Measurements from ENCODE around the gene SPTB. TPM values are rescaled to one million over a fixed set of nuclear protein-coding genes. Genes with fewer than 3 reads are reported as not detected.

The SPTB gene
- total RNA-seq, 8 experiments from 2014 or later, result 0.25 to 9.4 (median 0.84) TPM

DNA sequence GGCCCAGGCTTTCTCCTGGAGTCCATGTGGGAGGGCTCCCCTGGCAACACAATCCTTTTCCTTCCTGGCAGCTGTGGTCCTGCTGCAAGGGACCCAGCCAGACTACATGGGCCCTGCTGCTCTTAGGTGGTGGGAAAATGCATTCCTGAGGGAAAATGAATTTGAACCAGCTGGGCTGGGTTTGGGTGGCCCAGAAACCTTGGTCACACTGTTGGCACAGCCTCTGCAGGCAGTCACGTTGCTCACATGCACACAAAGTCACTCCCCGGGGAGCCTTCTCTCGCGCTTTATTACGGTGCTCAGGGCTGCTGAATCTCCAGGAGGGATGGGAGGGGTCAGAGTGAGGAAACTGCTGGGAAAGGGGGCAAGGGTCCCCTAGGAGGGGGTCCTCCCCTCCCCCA is 158.3 kb downstream of the SPTB start:
- peak in 7 of 8 experiments; percentile 15 to 74 (median 40) for ATAC-seq (replicated peaks in 6 of 8)
- in situ Hi-C loops (cut with MboI; ENCODE audit: low pct_unique_long_range_greater_than_20kb in 2 of 9, low sequenced_read_pairs in 9 of 9, unreplicated experiment in 9 of 9), result no loop called here
- H3K27ac ChIP-seq, result no peak overlapping the region

DNA sequence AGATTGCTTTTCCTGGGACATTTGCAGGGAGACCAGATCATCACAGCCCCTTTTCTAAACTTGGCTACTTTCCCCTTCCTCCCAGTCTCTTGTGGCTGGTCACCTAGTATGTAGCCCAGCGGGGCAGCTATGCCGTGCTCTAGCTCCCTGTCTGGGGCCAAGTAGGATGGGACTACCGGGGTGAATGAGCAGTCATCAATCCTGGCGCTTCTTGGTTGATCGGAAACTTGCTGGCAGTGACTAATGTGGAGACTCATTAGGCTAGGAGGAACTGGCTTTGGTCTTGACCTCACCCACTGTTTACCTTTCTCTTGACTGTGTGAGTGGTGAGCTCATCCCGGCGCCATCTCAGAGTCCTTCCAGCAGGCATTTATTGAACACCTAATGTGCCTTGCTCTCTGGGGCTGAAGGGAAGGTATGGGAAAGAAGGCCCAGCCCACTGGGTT is 159.6 kb downstream of the SPTB start:
- in situ Hi-C loops (cut with MboI; ENCODE audit: low pct_unique_long_range_greater_than_20kb in 2 of 9, low sequenced_read_pairs in 9 of 9, unreplicated experiment in 9 of 9), result no loop called here
- WGBS, 10 experiments, result 51 to 100% (median 83%) methylated on average over 1 to 6 of the region's 7 CpGs; no CpG with 5 or more reads in 4 of the 10 experiments
- Histone ChIP-seq H3K4me3 (no peak overlapping the region), H3K27ac (no peak overlapping the region), H3K4me1 (replicated peaks in 1 of 2) (peaks cover 40 to 60% of the 10 kb centered on the region in 2 donors)
- ATAC-seq (replicated peaks in 6 of 8), result peak in 2 of 8 experiments; percentile 48 to 62

More for the DNA sequence above, 158.3 kb downstream of the SPTB start:
- Histone ChIP-seq H3K4me3 (no peak overlapping the region), H3K4me1 (replicated peaks in 1 of 2) (peaks cover 42 to 60% of the 10 kb centered on the region in 2 donors)
- WGBS, 10 experiments, result 0 to 43% methylated on average over 1 to 4 of the region's 5 CpGs; no CpG with 5 or more reads in 8 of the 10 experiments

DNA sequence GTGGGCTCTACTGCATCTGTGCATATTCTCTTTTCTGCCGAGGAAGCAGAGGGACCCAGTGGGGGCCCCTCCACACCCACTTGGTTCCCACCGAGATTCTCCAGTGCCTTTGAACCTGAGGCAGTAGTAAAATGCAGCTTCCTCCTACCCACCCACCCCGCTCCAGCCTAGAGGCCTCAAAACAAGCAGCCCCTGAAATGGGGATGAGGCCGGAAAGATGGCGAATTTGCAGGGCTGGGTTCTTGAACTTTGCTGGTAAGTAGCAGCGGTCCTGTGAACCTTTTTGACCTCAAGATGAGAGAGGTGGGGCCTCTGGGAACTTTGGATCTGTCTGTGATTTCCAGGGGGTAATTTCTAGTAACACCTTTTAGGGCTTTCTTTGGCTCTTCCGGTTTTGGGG is 160.1 kb downstream of the SPTB start:
- 40 to 100% (median 86%) methylated on average over 1 to 6 of the region's 7 CpGs; no CpG with 5 or more reads in 4 of the 10 experiments for WGBS, 10 experiments
- in situ Hi-C loops (cut with MboI; ENCODE audit: low pct_unique_long_range_greater_than_20kb in 2 of 9, low sequenced_read_pairs in 9 of 9, unreplicated experiment in 9 of 9), result no loop called here
- Histone ChIP-seq H3K4me1 (replicated peaks in 1 of 2) (peaks cover 35 to 55% of the 10 kb centered on the region in 2 donors), H3K4me3 (no peak overlapping the region), H3K27ac (no peak overlapping the region)
- no peak for ATAC-seq (replicated peaks in 6 of 8)

DNA sequence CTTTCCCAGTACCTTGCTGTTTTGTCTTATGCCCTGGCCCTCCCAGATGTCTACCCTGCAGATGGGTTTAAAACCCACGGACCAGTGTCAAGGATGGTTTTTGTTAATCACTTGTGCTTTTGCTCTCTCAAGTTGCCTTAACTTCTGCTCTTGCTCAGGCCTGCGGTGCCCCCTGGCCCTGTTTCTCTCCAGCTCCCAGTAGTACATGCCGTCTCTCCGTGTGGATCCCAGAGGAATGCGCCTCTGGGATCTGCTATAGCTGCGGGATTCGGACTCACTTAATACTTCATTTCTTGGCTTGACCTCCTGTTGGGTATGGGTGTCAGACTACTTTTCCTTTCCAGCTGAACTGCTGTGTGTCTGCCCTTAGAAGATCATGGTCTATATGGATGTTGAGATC is 160.9 kb downstream of the SPTB start:
- Histone ChIP-seq H3K4me1 (replicated peaks in 1 of 2) (peaks cover 27 to 46% of the 10 kb centered on the region in 2 donors), H3K27ac (no peak overlapping the region), H3K4me3 (no peak overlapping the region)
- no peak for ATAC-seq (replicated peaks in 6 of 8)
- 67 to 100% (median 83%) methylated on average over 1 to 7 of the region's 7 CpGs; no CpG with 5 or more reads in 4 of the 10 experiments for WGBS, 10 experiments
- in situ Hi-C loops (cut with MboI; ENCODE audit: low pct_unique_long_range_greater_than_20kb in 2 of 9, low sequenced_read_pairs in 9 of 9, unreplicated experiment in 9 of 9), result no loop called here

DNA sequence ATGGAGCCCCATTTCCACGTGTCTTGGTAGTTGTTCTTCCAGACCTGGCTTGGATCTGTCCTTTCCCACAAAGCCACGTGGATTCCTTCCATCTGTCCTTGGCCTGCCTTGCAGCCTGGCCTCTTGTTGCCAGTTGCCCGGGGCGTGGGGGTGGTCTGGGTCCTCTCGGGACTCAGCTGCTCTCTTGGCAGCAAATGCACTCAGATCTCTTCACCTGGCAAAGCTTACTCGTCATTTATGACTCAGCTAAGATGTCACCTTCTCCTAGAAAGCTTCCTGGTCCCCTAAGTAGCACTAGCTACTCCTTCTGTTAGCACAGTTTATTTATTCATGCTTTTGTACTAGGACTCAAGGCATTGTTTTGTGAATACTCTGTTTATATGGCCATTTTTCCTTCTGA is 161.8 kb downstream of the SPTB start:
- ATAC-seq (replicated peaks in 6 of 8), result no peak
- H3K4me1 ChIP-seq (replicated peaks in 1 of 2), result peaks cover 23 to 40% of the 10 kb centered on the region in 2 donors
- 29 to 93% (median 88%) methylated on average over 2 to 5 of the region's 6 CpGs; no CpG with 5 or more reads in 5 of the 10 experiments for WGBS, 10 experiments
- no peak overlapping the region for H3K27ac ChIP-seq
- H3K4me3 ChIP-seq, result no peak overlapping the region
- in situ Hi-C loops (cut with MboI; ENCODE audit: low pct_unique_long_range_greater_than_20kb in 2 of 9, low sequenced_read_pairs in 9 of 9, unreplicated experiment in 9 of 9), result no loop called here

DNA sequence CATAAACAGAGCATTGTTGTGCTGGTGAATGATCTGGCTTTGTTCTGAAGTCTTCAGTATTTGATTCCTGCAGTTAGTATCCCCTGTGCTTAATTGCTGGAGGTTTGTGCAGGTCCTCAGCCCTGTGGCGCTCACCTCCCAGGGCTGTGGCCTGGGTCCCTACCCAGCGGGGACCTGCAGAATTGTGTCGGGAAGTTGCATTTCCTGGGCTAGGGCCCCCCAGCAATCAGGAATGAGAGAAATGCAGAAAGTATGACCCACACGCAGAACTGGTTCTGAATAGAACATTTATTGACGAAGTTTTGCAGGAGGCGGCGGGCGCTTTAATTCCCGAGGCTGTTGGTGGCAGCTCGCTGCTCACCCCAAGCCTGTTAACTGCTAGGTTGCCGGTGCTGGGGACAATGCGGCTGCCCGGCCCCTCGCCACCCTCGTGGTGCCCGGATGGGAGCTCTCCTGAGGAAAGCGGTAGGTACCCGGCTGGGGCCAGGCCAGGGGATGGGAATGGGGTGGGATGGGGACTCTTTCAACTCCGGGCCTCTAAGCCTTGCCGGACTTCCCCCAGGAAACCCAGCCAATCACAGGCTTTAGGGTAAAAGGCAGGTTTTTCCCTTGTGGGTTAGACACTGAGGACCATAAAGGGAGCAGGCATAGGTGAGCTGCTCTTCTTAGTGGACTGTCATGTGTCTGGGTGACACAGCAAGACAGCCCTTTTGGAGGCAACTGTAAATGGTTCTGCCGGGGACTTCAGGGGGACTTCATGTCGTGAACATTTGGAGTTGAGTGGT is 163.9 kb downstream of the SPTB start:
- no peak overlapping the region for H3K27ac ChIP-seq
- in situ Hi-C loops (cut with MboI; ENCODE audit: low pct_unique_long_range_greater_than_20kb in 2 of 9, low sequenced_read_pairs in 9 of 9, unreplicated experiment in 9 of 9), result no loop called here
- ATAC-seq (replicated peaks in 6 of 8), result peak in 5 of 8 experiments; percentile 68 to 79 (median 68)
- peaks cover 15 to 28% of the 10 kb centered on the region in 2 donors for H3K4me1 ChIP-seq (replicated peaks in 1 of 2)
- 29 to 72% (median 30%) methylated on average over 1 to 8 of the region's 22 CpGs; no CpG with 5 or more reads in 7 of the 10 experiments for WGBS, 10 experiments
- H3K4me3 ChIP-seq, result peak overlapping the region in 2 of 5 donors; percentile 2 to 4

DNA sequence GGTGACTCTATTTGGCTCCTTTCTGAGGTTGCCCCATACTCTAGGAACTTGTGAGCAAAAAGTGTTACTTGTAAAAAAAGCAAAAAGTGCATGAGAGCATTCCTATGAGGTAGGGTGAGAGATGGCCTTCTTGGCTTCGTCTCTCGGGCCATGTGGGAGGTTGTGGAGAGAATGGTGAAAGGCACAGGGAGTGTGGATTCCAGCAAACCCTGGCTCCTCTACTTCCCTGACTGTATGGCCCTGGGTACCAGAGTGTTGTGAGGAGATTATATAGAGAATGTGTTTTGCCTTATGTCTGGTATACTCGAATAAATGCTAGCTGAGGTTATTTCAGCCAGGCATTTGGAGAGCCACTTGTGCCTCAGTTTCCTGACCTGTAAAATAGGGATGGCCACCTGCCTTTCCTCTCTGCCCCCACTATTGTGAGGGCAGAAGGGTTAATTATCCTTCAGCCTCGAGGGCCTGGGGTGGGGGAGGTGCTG is 164.5 kb downstream of the SPTB start:
- in situ Hi-C loops (cut with MboI; ENCODE audit: low pct_unique_long_range_greater_than_20kb in 2 of 9, low sequenced_read_pairs in 9 of 9, unreplicated experiment in 9 of 9), result no loop called here
- Histone ChIP-seq H3K4me1 (replicated peaks in 1 of 2) (peaks cover 15 to 27% of the 10 kb centered on the region in 2 donors), H3K4me3 (no peak overlapping the region), H3K27ac (no peak overlapping the region)
- 25 to 86% (median 39%) methylated on average over 1 to 3 of the region's 4 CpGs; no CpG with 5 or more reads in 6 of the 10 experiments for WGBS, 10 experiments
- ATAC-seq (replicated peaks in 6 of 8), result no peak

DNA sequence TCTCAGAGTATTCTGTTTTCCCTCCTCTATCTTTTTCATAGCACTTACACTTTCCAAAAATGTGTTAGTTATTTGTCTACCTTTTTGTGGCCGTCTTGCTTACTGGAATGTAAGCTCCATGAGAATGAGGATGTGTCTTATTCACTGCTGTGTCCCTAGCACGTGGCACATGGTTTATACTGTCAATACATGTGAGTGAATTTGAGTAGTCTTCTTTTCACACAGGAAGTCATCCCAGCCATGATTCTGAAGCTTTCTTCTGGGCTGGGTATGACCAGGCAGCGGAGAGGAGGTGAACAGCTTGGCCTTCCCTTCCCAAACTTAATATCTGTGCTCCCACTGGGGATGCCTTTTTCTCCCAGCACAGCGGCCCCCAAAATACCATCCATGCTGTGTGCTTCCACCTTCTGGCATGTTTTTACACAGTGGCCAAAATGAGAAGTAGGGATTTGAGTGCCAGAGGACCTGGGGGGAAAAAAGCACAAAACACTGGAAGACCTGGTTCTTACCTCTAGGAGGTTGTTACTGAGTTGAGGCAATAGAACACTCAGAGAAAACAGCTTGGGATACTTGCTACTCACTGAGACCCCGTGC is 165.2 kb downstream of the SPTB start:
- WGBS, 10 experiments, result 66 to 100% (median 74%) methylated on average over 2 to 4 of the region's 5 CpGs; no CpG with 5 or more reads in 1 of the 10 experiments
- no peak for ATAC-seq (replicated peaks in 6 of 8)
- no peak overlapping the region for H3K4me3 ChIP-seq
- no peak overlapping the region for H3K27ac ChIP-seq
- in situ Hi-C loops (cut with MboI; ENCODE audit: low pct_unique_long_range_greater_than_20kb in 2 of 9, low sequenced_read_pairs in 9 of 9, unreplicated experiment in 9 of 9), result no loop called here
- H3K4me1 ChIP-seq (replicated peaks in 1 of 2), result peaks cover 15 to 27% of the 10 kb centered on the region in 2 donors

DNA sequence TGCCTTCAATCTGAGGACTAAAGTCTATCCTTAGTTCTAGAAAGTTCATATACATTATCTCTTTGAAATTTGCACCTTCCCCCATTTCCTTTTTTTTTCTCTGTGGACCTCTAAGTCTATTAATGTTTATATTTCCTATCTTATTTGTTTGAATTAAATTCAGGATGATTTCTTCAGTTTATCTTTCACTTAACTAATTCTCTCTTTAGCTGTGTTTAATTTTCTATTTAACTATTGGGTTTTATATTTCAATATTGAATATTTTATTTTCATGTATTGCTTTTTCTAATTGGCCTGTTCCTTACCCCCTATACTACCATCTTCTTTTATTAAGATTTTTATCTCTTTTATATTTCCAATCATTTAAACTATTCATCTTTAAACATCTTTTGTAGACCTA is 166.0 kb downstream of the SPTB start:
- Histone ChIP-seq H3K4me1 (replicated peaks in 1 of 2) (peaks cover 15 to 35% of the 10 kb centered on the region in 2 donors), H3K27ac (no peak overlapping the region)
- in situ Hi-C loops (cut with MboI; ENCODE audit: low pct_unique_long_range_greater_than_20kb in 2 of 9, low sequenced_read_pairs in 9 of 9, unreplicated experiment in 9 of 9), result no loop called here

DNA sequence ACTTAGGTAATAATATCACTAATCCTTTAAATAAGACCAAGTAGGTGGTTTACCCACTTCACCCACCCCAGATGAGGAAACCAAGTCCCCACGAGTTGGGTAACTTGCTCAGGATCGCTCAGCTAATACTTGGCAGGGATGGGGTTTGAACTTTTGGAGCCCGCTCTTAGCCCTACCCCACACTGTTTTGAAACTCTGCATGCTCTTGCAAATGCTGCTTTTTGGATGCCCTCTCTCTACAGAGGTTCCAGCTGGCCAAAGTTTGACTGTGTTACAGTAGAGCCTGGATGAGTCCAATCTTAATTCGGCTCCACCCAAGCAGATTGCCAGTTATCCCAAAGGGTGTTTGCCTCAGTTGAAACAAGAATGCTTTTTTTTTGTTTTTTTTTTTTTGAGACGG is 168.7 kb downstream of the SPTB start:
- 0 to 100% (median 92%) methylated on average over 1 to 4 of the region's 5 CpGs; no CpG with 5 or more reads in 5 of the 10 experiments for WGBS, 10 experiments
- Histone ChIP-seq H3K27ac (no peak overlapping the region), H3K4me1 (replicated peaks in 1 of 2) (peaks cover 31 to 44% of the 10 kb centered on the region in 2 donors), H3K4me3 (no peak overlapping the region)
- ATAC-seq (replicated peaks in 6 of 8), result no peak
- in situ Hi-C loops (cut with MboI; ENCODE audit: low pct_unique_long_range_greater_than_20kb in 2 of 9, low sequenced_read_pairs in 9 of 9, unreplicated experiment in 9 of 9), result no loop called here

More for the DNA sequence above, 166.0 kb downstream of the SPTB start:
- no peak for ATAC-seq (replicated peaks in 6 of 8)
- no peak overlapping the region for H3K4me3 ChIP-seq

DNA sequence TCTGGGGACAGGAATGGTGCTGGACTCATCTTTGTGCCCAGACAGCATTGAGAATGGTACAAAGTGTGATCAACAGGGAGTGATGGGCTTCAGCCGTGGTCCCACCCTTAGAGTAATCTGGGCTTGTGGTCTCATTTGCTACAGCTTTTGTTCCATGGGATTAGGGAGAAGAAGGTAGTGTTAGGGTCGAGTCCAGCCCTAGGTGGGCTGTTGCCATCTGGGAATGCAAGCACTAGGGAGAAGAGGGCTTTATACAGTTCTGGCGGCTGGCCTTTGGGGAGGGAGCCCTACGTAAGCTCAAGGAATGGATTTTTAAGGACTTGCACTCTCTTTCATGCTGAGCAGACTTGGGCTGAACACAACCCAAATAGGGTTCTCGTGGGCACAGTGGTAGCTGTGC is 170.6 kb downstream of the SPTB start:
- in situ Hi-C loops (cut with MboI; ENCODE audit: low pct_unique_long_range_greater_than_20kb in 2 of 9, low sequenced_read_pairs in 9 of 9, unreplicated experiment in 9 of 9), result no loop called here
- no peak overlapping the region for H3K4me3 ChIP-seq
- 40 to 94% (median 80%) methylated on average over 1 to 4 of the region's 5 CpGs; no CpG with 5 or more reads in 4 of the 10 experiments for WGBS, 10 experiments

DNA sequence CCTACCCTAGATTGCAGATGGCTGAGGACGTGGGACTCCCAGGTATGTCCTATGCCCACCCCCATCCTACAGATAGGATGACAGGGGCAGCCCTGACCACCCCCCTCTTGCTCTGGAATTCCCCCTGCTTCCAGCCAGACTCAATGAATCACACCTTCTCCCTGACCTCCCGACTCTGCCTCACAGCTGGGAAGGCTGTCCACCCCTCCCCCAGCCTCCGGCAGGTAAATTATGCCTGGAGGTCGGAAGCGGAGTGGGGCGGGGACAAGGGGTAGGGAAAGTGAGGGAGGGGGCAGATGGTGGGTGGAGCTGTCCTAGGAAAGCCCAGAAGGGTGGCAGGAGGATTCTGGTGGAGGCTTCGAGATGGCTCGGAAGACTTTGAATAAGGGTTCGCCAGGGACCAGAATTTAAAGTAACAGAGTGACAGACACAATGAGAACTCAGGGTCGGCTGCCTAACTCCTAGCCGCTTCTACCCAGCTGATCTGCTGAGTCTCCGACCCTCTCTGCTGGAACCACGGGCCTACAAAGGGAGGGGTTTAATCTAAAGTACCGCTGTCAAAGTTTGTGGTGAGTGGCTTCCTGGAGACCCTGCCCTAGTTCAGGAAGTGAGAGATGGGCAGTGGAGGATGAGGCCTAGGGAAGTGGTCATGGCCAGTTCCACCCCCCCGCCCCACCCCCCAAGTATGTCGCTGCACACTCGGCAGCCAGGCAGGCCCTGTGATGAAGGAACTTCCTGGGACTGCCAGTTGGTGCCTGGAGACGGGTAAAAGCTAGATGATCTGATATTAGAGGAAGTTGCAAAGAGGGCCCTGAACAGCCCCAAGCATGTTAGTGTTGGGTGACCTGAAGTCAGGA is 171.3 kb downstream of the SPTB start:
- in situ Hi-C loops (cut with MboI; ENCODE audit: low pct_unique_long_range_greater_than_20kb in 2 of 9, low sequenced_read_pairs in 9 of 9, unreplicated experiment in 9 of 9), result no loop called here
- H3K27ac ChIP-seq, result no peak overlapping the region
- peak overlapping the region in 1 of 5 donors; percentile 5 for H3K4me3 ChIP-seq
- 20 to 30% methylated on average over 1 to 7 of the region's 18 CpGs; no CpG with 5 or more reads in 8 of the 10 experiments for WGBS, 10 experiments
- H3K4me1 ChIP-seq (replicated peaks in 1 of 2), result peaks cover 37 to 50% of the 10 kb centered on the region in 2 donors
- peak in 4 of 8 experiments; percentile 1 to 37 (median 14) for ATAC-seq (replicated peaks in 6 of 8)

More for the DNA sequence above, 170.6 kb downstream of the SPTB start:
- ATAC-seq (replicated peaks in 6 of 8), result no peak
- Histone ChIP-seq H3K4me1 (replicated peaks in 1 of 2) (peaks cover 32 to 46% of the 10 kb centered on the region in 2 donors), H3K27ac (no peak overlapping the region)
